Measurements from ENCODE around the gene NAP1L4. TPM values are rescaled to one million over a fixed set of nuclear protein-coding genes. Genes with fewer than 3 reads are reported as not detected.
A peak's percentile ranks its signal among the peaks of the same experiment; 100 is the strongest.

The NAP1L4 gene
- total RNA-seq, 2 experiments from 2014 or later, result 262 to 285 TPM

- no peak for TF ChIP-seq CTCF (IDR thresholded peaks at IDR 0.05)
- POLR2A ChIA-PET, result interaction anchor here (1.6 to 2.0 kb wide), 2 partner anchors 15 to 37 kb away, joined by 12 to 14 read pairs; partner anchors contain the start of gene NAP1L4
- Histone ChIP-seq H3K9me3 (ENCODE audit: control insufficient read depth in 1 of 2, insufficient read depth in 1 of 2, low read length in 2 of 2) (no peaks in the 10 kb centered on the region), H3K27me3 (ENCODE audit: control insufficient read depth in 1 of 2, insufficient read depth in 2 of 2, low read length in 2 of 2) (no peaks in the 10 kb centered on the region), H3K4me1 (ENCODE audit: insufficient read depth, low read length) (peaks cover 26% of the 10 kb centered on the region), H3K4me3 (ENCODE audit: low read length) (no peak overlapping the region), H3K36me3 (ENCODE audit: insufficient read depth, low read length) (peaks cover 86% of the 10 kb centered on the region), H3K27ac (ENCODE audit: low read depth in 1 of 2, low read length in 2 of 2) (no peak overlapping the region)
- Mint-ChIP-seq H3K36me3 (ENCODE audit: low read depth) (peaks cover 81% of the 10 kb centered on the region), H3K4me3 (no peak overlapping the region), H3K27me3 (no peaks in the 10 kb centered on the region), H3K27ac (peak overlapping the region; percentile 9), H3K4me1 (ENCODE audit: low read depth) (peaks cover 45% of the 10 kb centered on the region), H3K9me3 (no peaks in the 10 kb centered on the region)
- CTCF ChIA-PET, result no interaction called here
- DNase-seq (no peak), ATAC-seq (ENCODE audit: poor library complexity) (no peak)
- intact Hi-C loops (cut with DNase I, micrococcal nuclease), result no loop called here
Measured at GRCh38 chr11:2977113-2977512, 15.0 kb downstream of the NAP1L4 start.

DNA sequence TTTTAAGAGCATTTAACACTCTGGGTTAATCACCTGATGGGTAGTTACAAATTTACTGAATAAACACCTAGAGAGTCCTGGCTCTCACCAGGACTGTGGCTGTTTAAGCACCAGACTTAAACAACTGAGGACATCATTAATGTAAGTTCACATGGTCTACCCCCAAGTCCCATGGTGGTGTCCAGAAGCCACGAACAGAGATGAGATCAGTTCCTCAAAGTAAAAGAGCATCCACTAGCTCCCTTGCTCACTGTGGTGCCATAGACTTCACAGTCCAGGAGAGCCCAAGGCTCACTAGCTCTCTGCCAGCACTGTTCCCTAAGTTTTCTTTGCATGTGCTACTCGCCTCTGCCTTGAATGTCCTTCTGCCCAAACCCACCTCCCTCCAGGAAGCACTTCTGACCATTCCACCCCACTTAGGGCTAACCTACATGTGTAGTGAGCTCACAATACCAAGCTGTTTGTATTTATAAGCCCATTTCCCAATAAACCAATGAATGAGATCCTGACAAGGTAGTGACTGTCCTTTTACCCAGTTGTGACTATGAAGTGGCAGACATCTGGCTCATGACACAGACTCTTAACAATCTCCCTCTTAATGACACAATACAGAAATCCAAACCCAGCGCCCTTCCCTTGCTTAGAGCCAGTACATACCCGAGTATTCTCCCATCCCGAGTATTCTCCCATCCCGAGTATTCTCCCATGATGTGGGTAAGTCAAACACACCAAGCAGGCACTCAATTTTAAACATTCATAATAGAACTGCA lies 15.7 kb downstream of the NAP1L4 start:
- H3K9me3 Mint-ChIP-seq, result no peaks in the 10 kb centered on the region
- peaks cover 20% of the 10 kb centered on the region for H3K4me1 ChIP-seq (ENCODE audit: insufficient read depth, low read length)
- H3K27me3 ChIP-seq (ENCODE audit: control insufficient read depth in 1 of 2, insufficient read depth in 2 of 2, low read length in 2 of 2), result no peaks in the 10 kb centered on the region
- ChIA-PET CTCF (interaction anchor here (0.8 to 3.3 kb wide), 8 partner anchors 13 to 443 kb away, joined by 3 to 30 read pairs (median 6); partner anchors contain the start of gene NAP1L4), POLR2A (interaction anchor here (0.8 to 2.0 kb wide), 6 partner anchors 13 to 115 kb away, joined by 3 to 14 read pairs (median 4); partner anchors contain the start of gene NAP1L4)
- TF ChIP-seq CTCF (IDR thresholded peaks at IDR 0.05), result no peak
- H3K36me3 ChIP-seq (ENCODE audit: insufficient read depth, low read length), result peaks cover 89% of the 10 kb centered on the region
- DNase-seq (no peak), ATAC-seq (ENCODE audit: poor library complexity) (no peak)
- no peak overlapping the region for H3K4me3 Mint-ChIP-seq
- no peak overlapping the region for H3K27ac ChIP-seq (ENCODE audit: low read depth in 1 of 2, low read length in 2 of 2)
- H3K36me3 Mint-ChIP-seq (ENCODE audit: low read depth), result peaks cover 81% of the 10 kb centered on the region
- intact Hi-C loops (cut with DNase I, micrococcal nuclease), result loop anchor here in 1 of 2 experiments (1.0 kb wide), 1 partner anchor 11 kb away; no protein-coding TSS in a partner anchor
- H3K4me3 ChIP-seq (ENCODE audit: low read length), result no peak overlapping the region
- peaks cover 38% of the 10 kb centered on the region for H3K4me1 Mint-ChIP-seq (ENCODE audit: low read depth)
- peak overlapping the region; percentile 9 for H3K27ac Mint-ChIP-seq
- H3K9me3 ChIP-seq (ENCODE audit: control insufficient read depth in 1 of 2, insufficient read depth in 1 of 2, low read length in 2 of 2), result no peaks in the 10 kb centered on the region
- no peaks in the 10 kb centered on the region for H3K27me3 Mint-ChIP-seq

GRCh38 chr11:2975594-2975993 lies 16.5 kb downstream of the NAP1L4 start:
- H3K4me1 Mint-ChIP-seq (ENCODE audit: low read depth), result peaks cover 38% of the 10 kb centered on the region
- TF ChIP-seq CTCF (IDR thresholded peaks at IDR 0.05), result peak; percentile 56
- peaks cover 92% of the 10 kb centered on the region for H3K36me3 ChIP-seq (ENCODE audit: insufficient read depth, low read length)
- H3K4me3 ChIP-seq (ENCODE audit: low read length), result no peak overlapping the region
- no peak overlapping the region for H3K27ac ChIP-seq (ENCODE audit: low read depth in 1 of 2, low read length in 2 of 2)
- no peaks in the 10 kb centered on the region for H3K9me3 Mint-ChIP-seq
- ATAC-seq (ENCODE audit: poor library complexity) (peak; percentile 97), DNase-seq (peak; percentile 25 to 78 (median 48))
- CTCF ChIA-PET, result interaction anchor here (0.6 to 3.3 kb wide), 9 partner anchors 8 to 443 kb away, joined by 3 to 30 read pairs (median 5); partner anchors contain the start of gene NAP1L4
- H3K27me3 Mint-ChIP-seq, result no peaks in the 10 kb centered on the region
- POLR2A ChIA-PET, result interaction anchor here (0.6 to 2.0 kb wide), 7 partner anchors 14 to 882 kb away, joined by 3 to 14 read pairs (median 4); partner anchors contain the start of gene NAP1L4
- H3K36me3 Mint-ChIP-seq (ENCODE audit: low read depth), result peaks cover 89% of the 10 kb centered on the region
- H3K27ac Mint-ChIP-seq, result no peak overlapping the region
- H3K4me1 ChIP-seq (ENCODE audit: insufficient read depth, low read length), result peaks cover 13% of the 10 kb centered on the region
- H3K4me3 Mint-ChIP-seq, result no peak overlapping the region
- no peaks in the 10 kb centered on the region for H3K27me3 ChIP-seq (ENCODE audit: control insufficient read depth in 1 of 2, insufficient read depth in 2 of 2, low read length in 2 of 2)
- H3K9me3 ChIP-seq (ENCODE audit: control insufficient read depth in 1 of 2, insufficient read depth in 1 of 2, low read length in 2 of 2), result no peaks in the 10 kb centered on the region
- intact Hi-C loops (cut with DNase I, micrococcal nuclease), result loop anchor here (1.0 to 2.0 kb wide), 3 partner anchors 45 to 116 kb away; no protein-coding TSS in a partner anchor
